Loucy (cell line): ENCODE measurements around the gene UGT2B7.

Experiments used
- H2AFZ ChIP-seq: fragments of 200-600 bp; sonication (generic); 2 replicates; pipeline ENCODE4 v1.6.0; 2016; ENCODE audit warnings: antibody characterized with exemption, mild to moderate bottlenecking, low read length, moderate library complexity
- H3F3A ChIP-seq: fragments of 200-600 bp; 2 replicates; pipeline ENCODE4 v1.6.0; 2016; ENCODE audit warnings: antibody characterized with exemption, low read depth, mild to moderate bottlenecking
- H3K27me3 ChIP-seq: fragments of 200-600 bp; sonication (generic); 2 replicates; pipeline ENCODE4 v1.6.1; 2014; ENCODE audit warnings: low read length, mild to moderate bottlenecking; ENCODE audit not compliant: insufficient read depth, poor library complexity, severe bottlenecking
- H3K36me3 ChIP-seq: fragments of 200-600 bp; sonication (generic); 2 replicates; pipeline ENCODE4 v1.6.1; 2016; ENCODE audit warnings: low read length; ENCODE audit not compliant: insufficient read depth
- H3K4me1 ChIP-seq: fragments of 200-600 bp; sonication (generic); 2 replicates; pipeline ENCODE4 v1.5.1; 2014; ENCODE audit warnings: low read length, mild to moderate bottlenecking; ENCODE audit not compliant: insufficient read depth, poor library complexity, severe bottlenecking
- H3K4me2 ChIP-seq: fragments of 200-600 bp; sonication (generic); 2 replicates; pipeline ENCODE4 v1.6.0; 2014; ENCODE audit warnings: antibody characterized with exemption, low read length, low read depth, mild to moderate bottlenecking; ENCODE audit not compliant: poor library complexity, severe bottlenecking
- H3K4me3 ChIP-seq: fragments of 200-600 bp; sonication (generic); 2 replicates; pipeline ENCODE4 v1.5.1; 2014; ENCODE audit warnings: low read length, mild to moderate bottlenecking, mixed read lengths; ENCODE audit not compliant: poor library complexity, severe bottlenecking
- H3K79me2 ChIP-seq: fragments of 200-600 bp; sonication (generic); 2 replicates; pipeline ENCODE4 v1.6.1; 2014; ENCODE audit warnings: low read length; ENCODE audit not compliant: insufficient read depth
- H3K9ac ChIP-seq: fragments of 200-600 bp; sonication (generic); 2 replicates; pipeline ENCODE4 v1.6.0; 2014; ENCODE audit warnings: mild to moderate bottlenecking, low read depth, low read length, moderate library complexity; ENCODE audit not compliant: poor library complexity, severe bottlenecking
- H3K9me2 ChIP-seq: fragments of 200-600 bp; sonication (generic); replicated peaks from 2 replicates; pipeline ENCODE4 v1.6.1; 2016; ENCODE audit warnings: low read depth, low read length, mixed read lengths
- H3K9me3 ChIP-seq: fragments of 200-600 bp; sonication (generic); 2 replicates; pipeline ENCODE4 v1.6.1; 2014; ENCODE audit warnings: mild to moderate bottlenecking, antibody characterized with exemption, low read length, low read depth; ENCODE audit not compliant: insufficient read depth
- H4K20me1 ChIP-seq: fragments of 200-600 bp; sonication (generic); 2 replicates; pipeline ENCODE4 v1.6.0; 2014; ENCODE audit warnings: antibody characterized with exemption, low read length, mild to moderate bottlenecking; ENCODE audit not compliant: insufficient read depth, poor library complexity, severe bottlenecking
- CTCF ChIP-seq: fragments of 200-600 bp; sonication (generic); conservative IDR thresholded peaks from 2 replicates; pipeline ENCODE4 v1.5.1; 2014; ENCODE audit warnings: mild to moderate bottlenecking, antibody characterized with exemption, low read length
- EZH2phosphoT487 ChIP-seq: fragments of 200-600 bp; IDR thresholded peaks from 2 replicates; pipeline ENCODE4 v1.6.1; 2018; ENCODE audit warnings: antibody characterized with exemption, mild to moderate bottlenecking, moderate library complexity, borderline replicate concordance

Gene UGT2B7

GRCh38 chr4:69093681-69094080 is 2.6 kb upstream of the UGT2B7 start:
- no peaks in the 10 kb centered on the region for H3F3A ChIP-seq
- H3K9me2 ChIP-seq = no peaks in the 10 kb centered on the region
- H3K9me3 ChIP-seq = no peaks in the 10 kb centered on the region
- no peak overlapping the region for H3K9ac ChIP-seq
- no peak overlapping the region for H3K4me3 ChIP-seq
- no peaks in the 10 kb centered on the region for H3K36me3 ChIP-seq
- no peaks in the 10 kb centered on the region for H3K4me1 ChIP-seq
- no peaks in the 10 kb centered on the region for H4K20me1 ChIP-seq
- H2AFZ ChIP-seq = no peak overlapping the region
- no peaks in the 10 kb centered on the region for H3K79me2 ChIP-seq
- no peaks in the 10 kb centered on the region for H3K27me3 ChIP-seq
- TF ChIP-seq CTCF = no peak
- TF ChIP-seq EZH2phosphoT487 = no peak
- H3K4me2 ChIP-seq = no peak overlapping the region

- H3K79me2 ChIP-seq = no peaks in the 10 kb centered on the region
- no peak overlapping the region for H3K4me3 ChIP-seq
- no peak overlapping the region for H3K4me2 ChIP-seq
- TF ChIP-seq EZH2phosphoT487 (no peak), CTCF (no peak)
- no peaks in the 10 kb centered on the region for H3K9me2 ChIP-seq
- H3F3A ChIP-seq = no peaks in the 10 kb centered on the region
- H2AFZ ChIP-seq = no peak overlapping the region
- H3K9ac ChIP-seq = no peak overlapping the region
- H4K20me1 ChIP-seq = no peaks in the 10 kb centered on the region
- H3K36me3 ChIP-seq = no peaks in the 10 kb centered on the region
- H3K9me3 ChIP-seq = no peaks in the 10 kb centered on the region
- H3K27me3 ChIP-seq = no peaks in the 10 kb centered on the region
- H3K4me1 ChIP-seq = no peaks in the 10 kb centered on the region
These were observed 958 bp upstream of the UGT2B7 start for GRCh38 chr4:69095301-69095731.

- TF ChIP-seq CTCF (no peak), EZH2phosphoT487 (no peak)
- Histone ChIP-seq H3K79me2 (no peaks in the 10 kb centered on the region), H3K9me3 (no peaks in the 10 kb centered on the region), H3F3A (no peaks in the 10 kb centered on the region), H3K9me2 (no peaks in the 10 kb centered on the region), H3K27me3 (no peaks in the 10 kb centered on the region), H2AFZ (no peak overlapping the region), H4K20me1 (no peaks in the 10 kb centered on the region), H3K4me3 (no peak overlapping the region), H3K4me1 (no peaks in the 10 kb centered on the region), H3K9ac (no peak overlapping the region), H3K36me3 (no peaks in the 10 kb centered on the region), H3K4me2 (no peak overlapping the region)
These were observed 536 bp downstream of the UGT2B7 start for GRCh38 chr4:69096810-69097209.
